NCI-H2107 (cell line): Measurements from ENCODE around the gene NUP98.
"Not testable (repeated sequence)": the region's sequence is repeated elsewhere in the genome, so short reads cannot be mapped to it uniquely, and the experiment has no call there.

Experiments
- DNase-seq: peaks from one replicate; lab custom pipeline; 2025; lab: John Stamatoyannopoulos, UW

NUP98 gene

DNA sequence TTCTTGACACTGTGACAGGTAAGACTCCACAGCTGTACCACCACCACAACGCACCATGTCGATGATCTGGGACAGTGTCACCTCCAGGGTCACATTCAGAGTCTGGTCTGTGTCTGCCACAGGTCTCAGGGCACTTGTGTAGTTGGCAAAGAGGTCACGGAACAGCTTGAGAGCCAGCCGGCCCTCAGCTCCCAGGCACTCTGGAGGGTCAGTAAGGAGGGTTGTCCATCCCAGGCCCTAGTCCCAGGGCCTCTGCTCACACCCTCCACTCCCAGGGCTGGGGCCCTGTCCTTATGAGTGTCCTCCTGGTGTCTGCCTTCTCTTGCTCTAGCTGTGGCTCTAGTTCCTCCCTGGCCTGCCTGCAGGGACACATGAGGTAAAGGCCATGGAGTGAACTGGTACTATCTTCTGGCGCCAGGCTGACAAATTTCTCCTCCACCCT is 127.6 kb downstream of the NUP98 start:
- no peak for DNase-seq

DNA sequence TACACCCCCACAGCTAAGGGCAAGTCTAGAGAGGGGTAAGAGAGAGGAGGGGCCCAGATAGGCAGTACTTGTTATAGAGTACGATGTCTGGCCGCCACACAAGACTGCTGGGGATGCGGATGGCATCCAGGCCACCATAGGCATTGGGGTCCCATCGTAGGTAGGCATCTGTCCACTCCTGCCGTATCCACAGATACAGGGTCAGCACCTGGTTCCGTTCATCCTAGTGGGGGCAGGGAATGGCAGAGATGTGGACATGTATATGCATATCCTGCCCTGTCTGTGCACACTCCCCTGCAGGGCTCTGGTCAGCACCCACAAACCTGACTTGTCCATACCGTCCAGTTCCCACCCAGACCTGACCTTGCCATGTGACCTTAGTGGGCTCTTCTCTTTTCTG is 128.2 kb downstream of the NUP98 start:
- DNase-seq: no peak

DNA sequence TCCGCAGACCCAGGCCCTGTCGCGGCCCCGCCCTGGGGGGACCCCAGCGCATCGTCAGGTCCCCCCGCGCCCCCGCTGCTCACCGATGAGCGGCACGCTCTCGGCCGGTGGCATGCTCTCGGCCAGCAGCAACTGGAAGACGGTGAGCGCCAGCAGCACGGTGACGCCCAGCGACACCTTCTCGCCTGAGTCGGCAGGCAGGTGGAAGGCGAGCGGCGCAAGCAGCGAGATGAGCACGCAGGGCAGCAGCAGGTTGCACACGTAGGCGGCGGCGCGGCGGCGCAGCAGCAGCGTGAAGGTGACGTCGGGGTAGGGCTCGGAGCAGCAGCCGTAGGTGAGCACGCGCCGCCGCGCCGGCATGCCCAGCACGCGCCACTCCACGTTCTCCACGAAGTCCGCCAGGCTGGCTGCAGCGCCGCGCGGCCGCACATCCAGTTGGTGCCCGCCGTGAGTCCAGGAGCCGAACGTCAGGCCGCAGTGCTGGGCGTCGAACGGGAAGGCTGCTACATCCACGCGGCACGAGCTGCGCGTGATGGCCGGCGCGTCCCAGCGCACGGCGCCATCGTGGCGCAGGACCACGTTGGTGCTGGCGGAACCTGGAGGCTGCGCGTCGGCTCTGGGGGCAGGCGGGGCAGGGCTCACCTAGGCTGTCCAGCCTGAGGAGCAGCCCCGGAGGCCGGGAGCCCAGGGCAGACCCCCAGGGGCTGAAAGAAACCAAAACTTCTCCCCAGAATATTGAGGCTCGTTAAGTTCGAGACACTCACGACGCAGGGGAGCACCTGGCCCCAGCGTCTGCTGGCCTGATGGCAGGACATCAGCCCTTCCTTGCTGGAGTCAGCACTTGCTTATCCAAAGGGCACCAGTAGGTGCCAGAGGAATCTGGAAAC is 130.0 kb downstream of the NUP98 start:
- DNase-seq: no peak

DNA sequence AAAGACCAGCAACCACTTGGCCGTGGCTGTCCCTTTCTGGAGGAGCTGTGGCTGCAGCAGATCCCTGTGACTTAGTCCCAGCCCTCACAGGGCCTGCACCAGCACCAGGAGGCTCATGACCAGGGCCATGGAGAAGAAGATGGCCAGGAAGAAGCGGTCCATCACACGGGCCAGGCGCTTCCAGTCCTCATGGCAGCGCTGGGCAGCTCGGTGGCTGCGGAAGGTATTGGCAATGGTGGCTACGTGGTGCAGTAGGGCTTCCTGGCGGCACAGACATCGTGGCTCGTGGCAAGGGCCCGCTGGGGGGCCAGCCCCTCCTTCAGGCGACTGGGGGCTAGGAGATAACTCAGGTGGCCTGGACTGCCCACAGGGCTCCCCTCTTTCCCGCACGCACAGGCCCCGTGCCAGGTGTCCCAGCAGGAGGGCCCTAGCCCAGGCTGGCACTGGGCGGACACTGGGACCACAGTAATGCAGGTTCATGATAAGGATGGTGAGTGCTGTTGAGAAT is 131.3 kb downstream of the NUP98 start:
- DNase-seq: no peak

DNA sequence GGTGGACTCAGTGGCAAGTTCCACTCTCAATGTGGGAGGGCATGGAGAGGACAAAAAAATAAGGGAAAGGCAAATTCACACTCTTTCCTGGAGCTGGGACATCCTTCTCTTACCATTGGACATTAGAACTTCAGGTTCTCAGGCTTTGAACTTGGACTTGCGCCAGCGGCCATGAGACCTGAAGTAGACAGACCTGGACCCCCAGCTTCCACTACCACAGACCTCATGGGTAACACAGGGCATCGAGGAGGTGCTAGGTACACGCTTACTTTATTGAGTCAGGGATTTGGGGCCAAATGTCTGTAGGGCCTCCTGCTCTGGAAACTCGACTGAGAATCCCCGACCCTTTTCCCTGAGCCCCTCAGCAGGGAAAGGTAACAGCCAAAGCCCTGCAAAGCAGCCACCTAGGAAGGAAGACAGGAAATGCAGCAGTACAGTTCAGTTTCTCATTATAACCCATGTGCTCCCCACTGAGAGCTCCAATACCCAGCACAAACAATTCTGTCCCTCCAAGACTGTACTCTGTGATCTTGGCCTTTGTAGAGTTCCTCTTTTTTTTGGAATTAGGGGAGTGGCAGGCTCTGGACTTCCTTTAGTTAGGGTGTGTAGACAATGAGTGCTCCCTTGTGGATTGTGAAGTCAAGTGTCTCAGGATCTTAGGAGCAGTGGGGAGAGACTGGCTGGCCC is 131.9 kb downstream of the NUP98 start:
- no peak for DNase-seq

DNA sequence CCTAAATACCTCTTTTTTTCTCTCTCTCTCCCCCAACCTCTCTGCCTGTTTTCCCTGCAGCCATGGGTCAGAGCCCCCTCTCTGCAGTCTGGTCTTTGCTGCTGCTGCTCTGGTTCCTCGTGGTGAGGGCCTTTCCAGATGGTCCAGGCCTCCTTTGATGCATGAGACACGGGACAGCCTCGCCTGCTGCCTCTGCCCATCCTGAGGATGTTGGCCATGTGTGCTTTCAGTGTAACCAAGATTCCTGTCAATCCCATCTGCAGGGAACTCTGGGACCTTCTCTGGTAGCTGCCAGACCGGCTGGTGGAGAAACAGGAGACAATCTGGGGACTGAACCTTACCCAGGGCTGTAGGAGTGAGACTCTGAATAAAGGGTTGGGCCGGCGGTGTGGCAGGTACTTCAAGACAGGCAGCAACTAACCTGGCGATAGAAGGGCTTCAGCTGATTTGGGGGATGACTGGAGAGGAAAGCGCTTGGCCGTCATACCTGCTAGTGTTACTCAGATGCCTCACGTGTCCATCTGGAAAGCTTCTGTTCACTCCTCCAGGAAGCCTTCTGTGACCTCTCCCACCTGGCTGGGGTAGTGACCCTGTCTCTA is 133.2 kb downstream of the NUP98 start:
- no peak for DNase-seq

DNA sequence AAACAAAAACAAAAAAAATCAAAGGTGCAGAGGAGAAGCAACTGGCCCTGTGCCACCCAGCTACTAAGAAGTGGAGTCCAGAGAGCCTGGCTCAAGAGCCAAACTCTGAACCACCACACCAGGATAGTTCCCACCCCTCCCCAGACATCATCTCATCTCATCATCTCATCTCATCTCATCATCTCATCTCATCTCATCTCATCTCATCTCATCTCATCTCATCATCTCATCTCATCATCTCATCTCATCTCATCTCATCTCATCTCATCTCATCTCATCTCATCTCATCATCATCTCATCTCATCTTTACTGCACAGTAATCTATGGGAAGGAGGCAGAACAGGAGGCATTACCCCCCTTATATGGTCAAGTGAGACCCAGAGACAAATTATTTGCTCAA is 134.5 kb downstream of the NUP98 start:
- DNase-seq: no peak

DNA sequence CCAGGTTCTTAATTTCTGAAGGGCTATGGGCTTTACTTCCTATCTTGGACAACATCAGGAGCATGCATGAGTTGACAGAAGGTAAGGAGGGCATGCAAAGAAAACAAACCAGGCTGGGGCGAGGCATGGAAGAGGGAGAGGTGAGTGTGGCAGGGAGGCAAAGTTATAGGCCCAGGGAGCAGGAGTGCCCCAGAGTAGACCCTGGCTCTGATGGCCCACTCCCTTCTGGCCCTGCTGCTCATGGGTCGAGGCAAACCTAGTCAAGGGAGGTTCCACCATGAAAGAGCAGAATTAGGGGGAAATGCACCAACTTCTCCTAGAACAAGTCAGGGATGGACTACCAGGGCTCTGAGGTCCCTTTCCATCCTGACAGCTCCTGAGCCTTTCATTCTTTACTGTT is 136.4 kb downstream of the NUP98 start:
- no peak for DNase-seq

DNA sequence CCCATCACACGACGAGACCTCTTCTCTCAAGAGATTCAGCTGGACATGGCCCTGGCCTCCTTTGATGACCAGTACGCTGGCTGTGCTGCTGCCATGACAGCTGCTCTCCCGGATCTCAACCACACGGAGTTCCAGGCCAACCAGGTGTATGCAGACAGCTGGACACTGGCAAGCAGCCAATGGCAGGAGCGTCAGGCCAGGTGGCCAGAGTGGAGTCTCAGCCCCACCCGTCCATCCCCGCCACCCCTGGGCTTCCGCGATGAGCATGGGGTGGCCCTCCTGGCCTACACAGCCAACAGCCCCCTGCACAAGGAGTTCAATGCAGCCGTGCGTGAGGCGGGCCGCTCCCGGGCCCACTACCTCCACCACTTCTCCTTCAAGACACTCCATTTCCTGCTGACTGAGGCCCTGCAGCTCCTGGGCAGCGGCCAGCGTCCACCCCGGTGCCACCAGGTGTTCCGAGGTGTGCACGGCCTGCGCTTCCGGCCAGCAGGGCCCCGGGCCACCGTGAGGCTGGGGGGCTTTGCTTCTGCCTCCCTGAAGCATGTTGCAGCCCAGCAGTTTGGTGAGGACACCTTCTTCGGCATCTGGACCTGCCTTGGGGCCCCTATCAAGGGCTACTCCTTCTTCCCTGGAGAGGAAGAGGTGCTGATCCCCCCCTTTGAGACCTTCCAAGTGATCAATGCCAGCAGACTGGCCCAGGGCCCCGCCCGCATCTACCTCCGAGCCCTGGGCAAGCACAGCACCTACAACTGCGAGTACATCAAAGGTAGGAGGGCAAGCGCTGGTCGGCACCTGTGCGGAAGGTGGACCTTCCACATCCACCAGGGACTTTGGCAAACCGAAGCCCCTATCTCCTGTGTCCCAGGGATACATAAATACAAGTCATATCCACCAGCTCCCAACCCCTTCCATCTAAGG is 137.5 kb downstream of the NUP98 start:
- no peak for DNase-seq

DNA sequence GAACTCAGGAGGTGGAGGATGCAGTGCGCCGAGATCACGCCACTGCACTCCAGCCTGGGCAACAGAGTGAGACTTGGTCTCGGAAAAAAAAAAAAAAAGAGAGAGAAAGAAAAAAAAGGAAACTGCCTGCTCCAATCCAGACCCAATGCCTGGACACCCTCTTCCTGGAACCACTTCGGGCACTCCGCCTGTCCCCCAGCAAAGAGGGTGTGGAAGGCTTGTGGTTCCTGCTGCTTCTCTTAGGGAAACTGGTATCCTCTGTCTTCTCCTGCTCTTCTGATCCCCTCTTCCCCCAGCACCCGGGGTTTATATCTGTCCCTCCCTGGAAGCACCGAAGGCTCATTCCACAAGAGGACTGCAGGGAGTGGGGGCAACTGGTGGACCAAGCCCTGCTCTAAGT is 139.1 kb downstream of the NUP98 start:
- no peak for DNase-seq

DNA sequence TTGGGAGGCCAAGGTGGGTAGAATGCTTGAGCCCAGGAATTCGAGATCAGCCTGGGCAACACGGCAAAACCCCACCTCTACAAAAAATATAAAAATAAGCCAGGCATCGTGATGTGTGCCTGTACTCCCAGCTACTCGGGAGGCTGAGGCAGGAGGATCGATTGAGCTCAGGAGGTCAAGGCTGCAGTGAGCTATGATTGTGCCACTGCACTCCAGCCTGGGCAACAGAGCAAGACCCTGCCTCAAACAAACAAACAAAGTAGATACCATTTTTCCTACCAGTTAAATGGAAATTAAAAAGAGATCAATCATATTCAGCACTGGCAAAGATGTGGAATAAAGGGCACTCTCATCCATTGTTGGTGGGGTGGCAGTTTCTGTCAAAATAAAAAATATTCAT is 140.0 kb downstream of the NUP98 start:
- DNase-seq: not testable (repeated sequence)

DNA sequence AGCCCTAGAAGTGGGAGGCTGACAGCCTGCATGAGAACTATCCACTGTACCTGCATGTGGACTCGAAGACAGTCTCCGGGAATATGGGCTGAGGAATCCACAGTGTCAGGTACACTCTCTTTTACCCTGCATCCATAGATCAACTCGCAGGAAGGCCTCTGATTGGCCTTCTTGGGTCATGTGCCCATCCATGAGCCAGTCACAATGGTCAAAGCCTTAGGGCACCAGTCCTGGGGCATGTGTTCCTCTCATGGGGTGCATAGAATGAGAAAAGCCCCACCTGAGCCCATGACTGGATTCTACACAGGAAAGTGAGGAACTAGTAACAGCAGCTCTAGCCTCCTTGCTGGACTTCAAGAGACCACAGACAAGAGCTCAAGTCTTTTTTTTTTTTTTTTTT is 141.8 kb downstream of the NUP98 start:
- DNase-seq: no peak

DNA sequence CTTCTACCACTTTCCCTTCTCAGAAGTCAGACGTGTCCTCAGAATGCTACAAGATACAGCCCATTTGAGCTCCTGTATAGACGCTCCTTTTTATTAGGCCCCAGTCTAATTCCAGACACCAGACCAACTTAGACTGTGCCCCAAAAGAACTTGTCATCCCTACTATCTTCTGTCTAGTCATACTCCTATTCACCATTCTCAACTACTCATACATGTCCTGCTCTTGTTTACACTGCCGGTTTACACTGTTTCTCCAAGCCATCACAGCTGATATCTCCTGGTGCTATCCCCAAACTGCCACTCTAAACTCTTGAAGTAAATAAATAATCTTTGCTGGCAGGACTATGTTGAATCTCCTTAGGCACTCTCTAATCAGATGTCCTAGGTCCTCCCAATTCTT is 144.8 kb downstream of the NUP98 start:
- not testable (repeated sequence) for DNase-seq

DNA sequence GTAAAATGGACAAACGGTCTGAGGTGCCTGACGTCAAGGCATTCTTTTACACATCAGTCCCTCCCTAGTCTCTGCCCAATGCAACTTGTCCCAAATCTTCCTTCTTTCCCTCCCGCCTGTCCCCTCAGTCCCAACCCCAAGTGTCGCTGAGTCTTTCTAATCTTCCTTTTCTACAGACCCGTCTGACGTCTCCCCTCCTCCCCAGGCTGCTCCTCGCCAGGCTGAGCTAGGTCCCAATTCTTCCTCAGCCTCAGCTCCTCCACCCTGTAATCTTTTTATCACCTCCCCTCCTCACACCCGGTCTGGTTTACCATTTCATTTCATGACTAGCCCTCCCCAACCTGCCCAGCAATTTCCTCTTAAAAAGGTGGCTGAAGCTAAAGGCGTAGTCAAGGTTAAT is 148.0 kb downstream of the NUP98 start:
- not testable (repeated sequence) for DNase-seq

DNA sequence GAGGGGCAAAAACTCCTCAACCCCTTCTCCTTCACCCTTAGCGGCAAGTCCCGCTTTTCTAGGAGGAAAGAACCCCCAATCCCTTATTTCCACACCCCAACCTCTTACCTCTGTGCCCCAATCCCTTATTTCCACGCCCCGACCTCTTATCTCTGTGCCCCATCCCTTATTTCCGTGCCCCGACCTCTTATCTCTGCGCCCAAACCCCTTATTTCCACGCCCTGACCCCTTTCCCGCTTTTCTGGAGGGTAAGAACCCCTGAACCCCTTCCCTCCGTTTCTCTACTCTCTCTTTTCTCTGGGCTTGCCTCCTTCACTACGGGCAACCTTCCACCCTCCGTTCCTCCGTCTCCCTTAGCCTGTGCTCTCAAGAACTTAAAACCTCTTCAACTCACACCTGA is 148.5 kb downstream of the NUP98 start:
- DNase-seq: not testable (repeated sequence)

DNA sequence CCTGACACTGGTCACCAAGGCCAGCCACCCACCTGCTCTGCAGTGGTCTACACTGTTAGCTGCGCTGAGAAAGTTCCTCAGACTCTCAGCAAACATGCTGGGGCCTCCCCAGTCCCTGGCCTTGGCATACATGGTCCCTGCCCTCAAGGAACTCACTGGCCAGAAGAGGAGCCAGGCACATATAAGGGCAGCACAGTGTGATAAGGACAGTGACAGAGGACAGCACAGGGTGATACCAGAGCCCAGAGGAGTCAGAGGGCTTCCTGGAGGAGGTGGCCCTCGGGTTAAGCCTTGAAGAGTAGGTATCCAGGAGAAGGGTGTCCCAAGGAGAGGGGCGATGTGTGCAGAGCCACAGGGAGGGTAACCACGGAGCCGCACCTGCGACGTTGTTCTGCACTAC is 151.8 kb downstream of the NUP98 start:
- no peak for DNase-seq

DNA sequence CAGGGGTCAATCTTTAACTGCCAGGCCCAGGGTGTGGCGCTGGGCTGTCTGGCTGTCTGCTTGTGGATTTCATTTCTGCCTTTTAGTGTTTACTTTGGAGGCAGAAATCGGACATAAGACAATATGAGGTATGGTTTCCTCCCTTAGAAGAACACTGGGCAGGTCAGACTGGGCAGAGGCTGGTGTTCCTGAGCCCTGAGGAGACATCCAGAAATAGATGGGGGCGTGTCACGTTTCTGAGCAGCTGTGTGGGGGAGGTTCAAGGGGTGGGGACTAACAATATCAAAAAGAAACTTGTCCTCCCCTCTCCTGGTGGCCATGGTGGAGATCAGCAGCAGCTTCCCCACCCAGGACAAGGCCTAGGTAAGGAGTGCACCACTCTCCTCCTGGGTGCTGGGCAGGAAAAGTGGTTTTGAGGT is 152.5 kb downstream of the NUP98 start, which contains the start of gene ART1:
ART1 (plus strand) TSS at position 312 of the 419 bp plus-strand sequence. CDS start 14,086 bp downstream, outside the sequence.
- DNase-seq: no peak

DNA sequence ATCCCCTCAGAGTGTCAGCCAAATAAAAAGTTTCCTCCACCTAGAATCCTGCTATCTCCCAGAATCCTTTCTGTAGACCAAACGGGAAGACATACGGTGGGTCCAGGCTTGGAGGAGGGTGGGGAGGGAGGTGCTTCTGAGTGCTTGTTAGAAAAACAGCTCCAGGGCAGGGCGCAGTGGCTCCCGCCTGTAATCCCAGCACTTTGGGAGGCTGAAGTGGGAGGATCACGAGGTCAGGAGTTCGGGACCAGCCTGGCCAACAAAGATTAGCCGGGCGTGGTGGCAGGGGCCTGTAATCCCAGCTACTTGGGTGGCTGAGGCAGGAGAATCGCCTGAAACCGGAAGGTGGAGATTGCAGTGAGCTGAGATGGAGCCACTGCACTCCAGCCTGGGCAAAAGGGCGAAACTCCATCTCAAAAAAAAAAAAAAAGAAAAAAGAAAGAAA is 154.2 kb downstream of the NUP98 start:
- not testable (repeated sequence) for DNase-seq

DNA sequence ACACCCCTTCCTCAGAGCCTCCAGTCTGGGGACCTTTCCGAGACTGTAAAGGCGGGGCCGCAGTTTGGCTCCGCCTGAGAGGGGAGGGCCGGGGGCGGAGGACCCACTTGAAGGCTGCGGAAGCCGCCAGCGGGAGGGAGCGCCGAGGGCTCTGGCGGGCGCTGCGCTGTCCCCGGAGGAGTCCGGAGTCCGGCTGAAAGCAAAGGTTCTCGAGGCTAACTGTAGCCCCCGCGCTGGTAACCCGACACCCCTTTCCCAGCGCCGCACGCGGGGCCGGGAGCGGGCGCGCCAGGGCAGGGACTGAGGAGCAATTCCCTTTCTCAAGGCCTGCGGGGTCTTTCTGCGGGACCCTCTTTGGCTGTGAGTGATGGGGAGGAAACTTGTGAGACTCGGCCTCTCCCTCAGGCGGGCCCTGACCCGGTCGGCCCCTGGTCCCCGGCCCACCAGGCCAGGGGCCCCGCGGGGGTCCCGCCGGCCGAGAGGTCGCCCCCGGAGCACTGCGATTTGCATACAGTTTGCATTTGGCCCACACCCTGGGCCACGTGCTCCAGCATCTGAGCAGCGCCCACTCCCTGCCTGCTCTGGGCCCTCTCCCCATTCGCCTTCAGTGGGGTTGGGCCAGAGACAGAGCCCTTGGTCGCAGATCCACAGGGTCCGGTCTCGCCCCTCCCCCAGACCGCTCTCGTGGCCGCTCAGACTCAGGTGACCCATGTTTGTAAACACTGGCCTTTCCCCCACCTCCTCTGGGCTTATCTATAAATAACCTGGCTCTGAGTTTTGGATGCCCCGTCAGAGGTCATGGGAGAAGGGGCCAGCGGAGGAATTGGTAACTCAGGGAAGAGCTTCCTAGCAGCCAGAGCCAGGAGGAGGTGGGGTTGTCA is 155.0 kb downstream of the NUP98 start:
- DNase-seq: no peak

DNA sequence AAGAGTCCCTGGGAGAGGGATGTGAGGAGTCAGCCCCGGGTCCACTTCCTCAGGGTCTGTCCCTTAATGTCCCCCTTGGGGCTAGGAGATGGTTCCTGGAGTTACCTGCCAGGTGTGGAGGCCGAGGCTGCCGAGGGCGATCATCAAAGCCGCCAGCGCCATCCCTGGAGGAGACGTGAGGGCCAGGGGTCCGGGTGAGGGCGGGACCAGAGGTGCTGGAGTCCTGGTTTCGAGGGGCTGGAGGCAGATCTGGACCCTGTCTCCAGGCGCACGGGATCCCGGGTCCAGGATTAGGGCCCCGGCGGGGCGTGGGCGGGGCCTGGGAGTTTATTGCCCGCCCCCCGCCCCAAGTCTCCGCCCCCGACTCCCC is 155.7 kb downstream of the NUP98 start, which contains the start of gene ART5:
ART5 (minus strand) TSS at position 292 of the 370 bp plus-strand sequence; CDS start at position 162, 130 bp downstream.
- no peak for DNase-seq
